ENCODE results near the gene BMS1. TPM values are rescaled to one million over a fixed set of nuclear protein-coding genes. Genes with fewer than 3 reads are reported as not detected.
A peak's percentile ranks its signal among the peaks of the same experiment; 100 is the strongest.
"Not testable (repeated sequence)": the region's sequence is repeated elsewhere in the genome, so short reads cannot be mapped to it uniquely, and the experiment has no call there.

Gene BMS1
- total RNA-seq, 8 experiments from 2014 or later: 10.3 to 27.7 (median 18.7) TPM

DNA sequence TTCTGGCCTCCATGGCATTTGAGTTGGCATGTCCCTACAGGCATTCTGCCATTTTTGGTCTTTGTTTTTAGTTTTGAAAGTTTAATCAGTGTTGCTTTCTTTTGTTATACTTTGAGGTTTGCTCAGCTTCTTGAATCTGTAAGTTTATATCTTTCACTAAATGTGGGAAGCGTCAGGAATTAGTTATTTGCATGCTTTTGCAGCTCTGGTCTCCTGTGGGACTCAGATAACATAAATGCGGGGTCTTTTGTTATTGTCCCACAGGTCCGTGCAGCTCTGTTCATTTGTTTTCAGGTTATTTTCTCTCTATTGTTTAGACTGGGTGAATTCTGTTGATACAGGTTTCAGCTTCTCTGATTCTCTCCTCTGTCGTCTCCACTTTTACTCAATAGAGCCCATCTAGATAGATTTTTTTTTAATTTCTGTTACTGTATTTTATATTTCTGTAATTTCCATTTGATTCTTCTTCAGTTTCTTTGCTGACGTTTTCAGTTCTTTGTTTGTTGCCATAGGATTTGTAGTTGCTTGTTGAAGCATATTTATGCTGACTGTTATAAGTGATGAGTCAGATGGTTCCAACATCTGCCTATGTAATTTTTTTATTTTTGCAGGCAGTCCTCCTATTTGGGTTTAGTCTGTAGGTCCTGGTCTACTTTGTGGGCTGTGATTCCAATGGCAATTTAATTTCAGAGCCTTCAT, 31.5 kb downstream of the BMS1 start:
- 86 to 100% (median 98%) methylated on average over 1 to 5 of the region's 5 CpGs; no CpG with 5 or more reads in 1 of the 10 experiments for WGBS, 10 experiments
- ATAC-seq (replicated peaks in 6 of 8); H3K4me1 ChIP-seq (replicated peaks in 1 of 2); in situ Hi-C loops (cut with MboI; ENCODE audit: low pct_unique_long_range_greater_than_20kb in 2 of 9, low sequenced_read_pairs in 9 of 9, unreplicated experiment in 9 of 9); H3K27ac ChIP-seq; H3K4me3 ChIP-seq: not testable (repeated sequence)

DNA sequence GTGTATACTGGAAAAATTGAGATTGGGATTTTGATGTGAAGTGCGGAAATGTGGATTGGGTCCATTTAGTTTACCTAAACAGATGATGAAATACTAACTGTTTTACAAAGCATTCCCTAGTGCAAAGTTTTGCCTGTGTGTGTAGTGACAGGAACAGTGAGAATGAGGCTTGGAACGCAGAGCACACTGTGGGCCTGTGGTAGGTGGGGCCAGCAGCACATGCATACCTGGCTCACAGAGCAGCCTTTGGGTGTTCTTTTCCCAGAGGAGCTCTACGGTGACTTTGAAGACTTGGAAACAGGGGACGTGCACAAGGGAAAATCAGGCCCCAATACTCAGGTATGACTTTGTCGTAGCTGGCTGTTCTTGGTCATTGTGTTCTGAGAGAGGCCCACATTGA, 33.7 kb downstream of the BMS1 start:
- H3K4me3 ChIP-seq; in situ Hi-C loops (cut with MboI; ENCODE audit: low pct_unique_long_range_greater_than_20kb in 2 of 9, low sequenced_read_pairs in 9 of 9, unreplicated experiment in 9 of 9): not testable (repeated sequence)

DNA sequence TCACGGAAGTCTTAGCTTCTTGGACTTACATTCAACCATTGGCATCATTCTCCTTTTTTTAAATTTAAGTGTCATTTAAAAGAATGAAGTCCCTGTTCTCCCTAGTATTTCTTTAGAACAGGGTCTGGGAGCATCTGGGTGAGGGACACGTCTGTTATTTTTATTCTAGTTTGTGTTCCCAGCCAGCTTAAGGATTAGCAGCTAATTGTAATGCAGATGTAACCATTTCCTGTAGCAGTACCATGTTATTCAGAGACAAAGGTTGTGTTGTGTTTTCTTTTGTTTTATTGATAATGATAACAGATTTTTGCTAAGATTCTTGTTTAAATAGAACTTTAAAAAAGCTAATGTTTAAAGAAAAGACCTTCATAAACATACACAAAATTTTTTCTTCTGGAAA, 34.3 kb downstream of the BMS1 start:
- Histone ChIP-seq H3K4me3 (no peak overlapping the region), H3K27ac (no peak overlapping the region), H3K4me1 (replicated peaks in 1 of 2) (no peaks in the 10 kb centered on the region)
- no peak for ATAC-seq (replicated peaks in 6 of 8)
- 46 to 80% (median 65%) methylated on average over 1 to 2 of the region's 2 CpGs; no CpG with 5 or more reads in 4 of the 10 experiments for WGBS, 10 experiments
- in situ Hi-C loops (cut with MboI; ENCODE audit: low pct_unique_long_range_greater_than_20kb in 2 of 9, low sequenced_read_pairs in 9 of 9, unreplicated experiment in 9 of 9): no loop called here

More for the DNA sequence above, 33.7 kb downstream of the BMS1 start:
- H3K27ac ChIP-seq; H3K4me1 ChIP-seq (replicated peaks in 1 of 2); ATAC-seq (replicated peaks in 6 of 8): not testable (repeated sequence)
- 65 to 100% (median 88%) methylated on average over 1 to 2 of the region's 5 CpGs; no CpG with 5 or more reads in 4 of the 10 experiments for WGBS, 10 experiments

DNA sequence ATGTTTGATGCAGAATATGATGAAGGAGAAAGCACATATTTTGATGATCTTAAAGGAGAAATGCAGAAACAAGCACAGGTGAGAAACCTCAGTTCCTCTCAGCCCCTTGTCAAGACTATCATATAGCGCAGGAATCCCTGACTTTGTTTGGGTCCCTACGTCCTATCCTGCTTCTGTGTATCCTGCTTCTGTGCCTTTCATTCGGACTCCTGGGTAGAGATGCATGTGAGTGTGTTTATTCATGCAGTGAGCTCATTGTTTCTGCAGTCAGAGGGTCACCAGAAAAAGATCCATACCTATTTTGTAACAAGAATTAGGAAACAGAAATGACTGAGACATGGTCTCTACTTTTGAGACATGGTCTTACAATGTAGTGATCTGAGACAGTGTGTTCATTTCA, 34.8 kb downstream of the BMS1 start:
- H3K27ac ChIP-seq; H3K4me3 ChIP-seq; in situ Hi-C loops (cut with MboI; ENCODE audit: low pct_unique_long_range_greater_than_20kb in 2 of 9, low sequenced_read_pairs in 9 of 9, unreplicated experiment in 9 of 9); H3K4me1 ChIP-seq (replicated peaks in 1 of 2); ATAC-seq (replicated peaks in 6 of 8): not testable (repeated sequence)
- WGBS, 10 experiments: 57 to 100% (median 90%) methylated on average over 1 to 3 of the region's 3 CpGs; no CpG with 5 or more reads in 5 of the 10 experiments

DNA sequence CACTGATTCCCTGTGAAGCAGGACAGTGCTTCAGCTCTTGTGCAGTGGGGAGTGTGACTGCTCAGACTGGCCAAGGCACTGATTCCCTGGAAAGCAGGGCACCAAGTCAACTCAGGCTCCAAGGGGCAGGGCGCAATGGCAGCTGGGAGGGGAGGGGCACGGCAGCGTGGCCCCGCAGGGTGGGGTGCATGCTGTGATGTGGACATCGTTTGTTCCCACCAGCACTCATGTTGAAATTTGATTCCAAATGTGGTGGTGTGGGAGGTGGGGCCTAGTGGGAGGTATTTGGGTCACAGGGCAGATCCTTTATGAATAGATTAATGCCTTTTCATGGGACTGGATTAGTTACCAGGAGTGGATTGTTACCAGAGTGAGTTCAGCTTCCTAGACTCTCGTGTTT, 44.2 kb downstream of the BMS1 start:
- H3K4me3 ChIP-seq; H3K27ac ChIP-seq; H3K4me1 ChIP-seq (replicated peaks in 1 of 2); in situ Hi-C loops (cut with MboI; ENCODE audit: low pct_unique_long_range_greater_than_20kb in 2 of 9, low sequenced_read_pairs in 9 of 9, unreplicated experiment in 9 of 9): not testable (repeated sequence)
- peak in 3 of 8 experiments; percentile 24 to 66 (median 45) for ATAC-seq (replicated peaks in 6 of 8)
- WGBS, 10 experiments: no CpG with 5 or more reads among the region's 6 CpGs

DNA sequence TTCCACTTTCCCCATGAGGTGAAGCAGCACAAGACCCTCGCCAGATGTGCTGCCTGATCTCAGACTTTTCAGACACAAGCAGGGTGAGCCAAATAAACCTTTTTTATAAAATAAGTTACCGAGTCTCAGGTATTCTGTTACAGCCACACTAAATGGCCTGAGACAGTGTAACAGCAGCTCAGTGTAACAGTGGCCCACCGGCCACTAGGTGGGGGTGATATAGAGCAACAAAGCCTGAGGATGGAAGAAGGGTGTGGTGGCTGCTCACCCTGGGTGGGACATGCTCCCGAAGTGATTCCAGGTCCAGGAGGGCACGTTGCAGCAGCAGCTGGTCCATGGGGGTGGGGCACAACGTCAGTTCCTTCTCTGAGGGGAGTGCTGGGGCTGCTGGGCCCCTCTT, 44.6 kb downstream of the BMS1 start:
- Histone ChIP-seq H3K27ac (no peak overlapping the region), H3K4me1 (replicated peaks in 1 of 2) (no peaks in the 10 kb centered on the region), H3K4me3 (no peak overlapping the region)
- WGBS, 10 experiments: 20 to 100% (median 48%) methylated on average over 1 to 6 of the region's 6 CpGs; no CpG with 5 or more reads in 5 of the 10 experiments
- in situ Hi-C loops (cut with MboI; ENCODE audit: low pct_unique_long_range_greater_than_20kb in 2 of 9, low sequenced_read_pairs in 9 of 9, unreplicated experiment in 9 of 9): no loop called here
- peak in 2 of 8 experiments; percentile 29 to 67 for ATAC-seq (replicated peaks in 6 of 8)

DNA sequence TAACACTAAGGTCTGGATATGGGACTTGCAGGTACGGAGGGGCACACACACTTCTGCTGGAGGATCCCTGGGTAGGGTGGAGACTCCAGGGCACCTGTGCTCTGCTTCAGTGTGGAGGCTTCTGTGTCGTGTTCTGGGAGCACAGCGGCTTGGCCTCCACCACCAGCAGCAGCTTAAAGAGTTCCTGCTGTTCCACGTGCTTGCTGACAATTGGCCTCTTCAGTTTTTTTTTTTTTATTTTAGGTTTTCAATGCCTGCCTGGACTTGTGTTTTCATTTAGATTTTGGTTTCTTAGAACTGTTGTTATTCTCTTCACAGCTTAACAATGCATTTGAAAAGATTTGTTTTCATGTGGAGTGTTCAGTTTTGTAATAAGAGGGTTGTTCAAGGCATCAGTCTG, 45.8 kb downstream of the BMS1 start:
- H3K4me1 ChIP-seq (replicated peaks in 1 of 2); ATAC-seq (replicated peaks in 6 of 8); H3K4me3 ChIP-seq; H3K27ac ChIP-seq; in situ Hi-C loops (cut with MboI; ENCODE audit: low pct_unique_long_range_greater_than_20kb in 2 of 9, low sequenced_read_pairs in 9 of 9, unreplicated experiment in 9 of 9): not testable (repeated sequence)
- WGBS, 10 experiments: 29 to 100% (median 73%) methylated on average over 1 to 4 of the region's 4 CpGs; no CpG with 5 or more reads in 2 of the 10 experiments

DNA sequence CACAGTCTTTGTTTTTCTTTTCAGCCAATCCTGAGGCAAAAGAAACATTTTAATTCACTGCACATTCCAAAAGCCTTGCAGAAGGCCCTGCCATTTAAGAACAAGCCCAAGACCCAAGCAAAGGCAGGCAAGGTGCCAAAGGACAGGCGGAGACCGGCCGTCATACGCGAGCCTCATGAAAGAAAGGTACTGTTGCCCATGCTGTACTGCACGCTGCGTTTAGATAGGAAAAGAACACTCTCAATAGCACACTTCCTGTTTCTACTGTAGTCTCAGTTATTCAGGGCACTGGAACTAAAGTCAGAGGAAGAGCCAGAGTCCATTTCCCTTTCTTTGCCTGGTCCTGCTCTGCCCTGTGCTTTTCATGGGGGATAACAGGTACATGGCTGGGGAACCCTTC, 47.6 kb downstream of the BMS1 start:
- in situ Hi-C loops (cut with MboI; ENCODE audit: low pct_unique_long_range_greater_than_20kb in 2 of 9, low sequenced_read_pairs in 9 of 9, unreplicated experiment in 9 of 9): no loop called here
- H3K4me1 ChIP-seq (replicated peaks in 1 of 2): no peaks in the 10 kb centered on the region
- ATAC-seq (replicated peaks in 6 of 8): no peak
- H3K27ac ChIP-seq: no peak overlapping the region
- WGBS, 10 experiments: 80 to 100% (median 97%) methylated on average over 1 to 7 of the region's 7 CpGs; no CpG with 5 or more reads in 5 of the 10 experiments
- H3K4me3 ChIP-seq: no peak overlapping the region

DNA sequence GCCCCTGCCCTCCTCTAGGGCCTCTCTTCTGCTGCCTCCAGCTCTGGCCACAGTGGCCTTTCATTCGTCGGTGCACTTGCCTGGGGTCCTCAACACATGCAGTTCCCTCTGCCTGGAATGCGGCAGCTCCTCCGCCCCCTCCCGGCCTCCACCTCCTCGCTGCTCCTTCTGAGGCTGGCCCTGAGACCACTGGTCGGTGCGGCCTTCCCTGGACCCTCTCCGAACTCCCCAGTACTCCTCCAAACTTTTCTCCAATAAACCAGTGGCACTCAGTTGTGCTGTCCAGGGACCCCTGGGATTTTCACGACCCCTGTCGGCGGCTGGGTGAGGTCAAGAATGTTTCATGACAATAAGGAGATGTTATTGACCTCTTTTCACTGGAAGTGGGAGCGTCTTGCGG, 53.5 kb downstream of the BMS1 start:
- H3K4me1 ChIP-seq (replicated peaks in 1 of 2): no peaks in the 10 kb centered on the region
- ATAC-seq (replicated peaks in 6 of 8): no peak
- in situ Hi-C loops (cut with MboI; ENCODE audit: low pct_unique_long_range_greater_than_20kb in 2 of 9, low sequenced_read_pairs in 9 of 9, unreplicated experiment in 9 of 9): no loop called here
- 19 to 77% (median 49%) methylated on average over 2 to 8 of the region's 14 CpGs; no CpG with 5 or more reads in 5 of the 10 experiments for WGBS, 10 experiments
- no peak overlapping the region for H3K27ac ChIP-seq
- no peak overlapping the region for H3K4me3 ChIP-seq

DNA sequence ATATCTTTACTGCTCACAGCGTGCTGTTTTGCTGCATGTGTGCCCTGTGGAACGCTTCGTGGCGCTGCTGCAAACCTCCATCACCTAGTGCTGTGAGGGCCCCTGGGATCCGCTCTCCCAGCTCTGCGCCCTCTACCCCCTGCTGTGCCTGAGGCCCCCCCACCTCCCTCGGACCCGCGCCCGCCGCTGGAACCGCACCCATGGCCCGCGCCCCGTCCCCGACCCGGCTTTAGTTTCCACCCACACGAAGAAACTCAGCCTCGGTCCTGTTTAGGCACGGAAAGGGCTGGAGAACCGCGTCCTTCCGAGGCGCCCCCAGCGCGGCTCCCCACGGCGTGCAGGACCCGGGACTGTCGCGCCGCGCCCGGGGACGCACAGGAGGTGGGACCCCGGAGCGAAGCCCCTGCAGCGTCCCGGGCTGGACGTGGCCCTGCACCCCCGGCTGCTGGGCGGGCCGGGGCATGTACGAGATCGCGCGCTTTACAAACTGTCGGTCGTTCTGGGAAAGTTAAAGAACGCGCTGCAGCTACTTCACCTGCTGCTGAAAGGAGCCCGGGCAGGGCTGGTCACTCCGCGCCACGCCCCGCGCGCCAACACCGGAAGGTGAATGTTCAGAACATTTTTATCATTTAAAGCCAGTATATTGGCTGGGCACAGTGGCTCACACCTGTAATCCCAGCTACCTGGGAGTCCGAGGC, 54.3 kb downstream of the BMS1 start:
- Histone ChIP-seq H3K4me3 (peak overlapping the region in 4 of 5 donors; percentile 14 to 21 (median 16)), H3K4me1 (replicated peaks in 1 of 2) (no peaks in the 10 kb centered on the region), H3K27ac (no peak overlapping the region)
- in situ Hi-C loops (cut with MboI; ENCODE audit: low pct_unique_long_range_greater_than_20kb in 2 of 9, low sequenced_read_pairs in 9 of 9, unreplicated experiment in 9 of 9): no loop called here
- 0 to 53% (median 8%) methylated on average over 2 to 17 of the region's 60 CpGs; no CpG with 5 or more reads in 4 of the 10 experiments for WGBS, 10 experiments
- peak in 7 of 8 experiments; percentile 30 to 87 (median 69) for ATAC-seq (replicated peaks in 6 of 8)

DNA sequence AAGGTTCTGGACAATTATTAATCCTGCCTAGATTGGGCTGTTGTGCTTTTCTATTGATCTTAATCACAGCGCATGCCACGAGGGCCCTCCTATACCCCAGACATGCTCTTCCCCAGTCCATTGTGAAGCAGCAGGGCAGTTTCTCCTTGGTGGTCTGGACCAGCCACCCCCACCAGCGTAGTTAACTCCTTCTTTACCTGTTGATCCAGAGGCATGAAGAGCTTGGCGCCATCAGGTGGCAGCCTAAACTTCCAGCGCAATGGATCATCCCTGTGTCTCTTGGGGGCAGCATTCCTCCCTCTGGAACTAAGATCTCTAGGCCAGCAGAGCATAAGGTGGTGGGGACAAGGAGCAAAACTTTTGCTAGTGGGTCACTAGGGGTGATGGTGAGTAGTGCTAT, 62.2 kb downstream of the BMS1 start:
- in situ Hi-C loops (cut with MboI; ENCODE audit: low pct_unique_long_range_greater_than_20kb in 2 of 9, low sequenced_read_pairs in 9 of 9, unreplicated experiment in 9 of 9); ATAC-seq (replicated peaks in 6 of 8); H3K4me1 ChIP-seq (replicated peaks in 1 of 2); H3K27ac ChIP-seq; H3K4me3 ChIP-seq: not testable (repeated sequence)
- 40 to 75% (median 60%) methylated on average over 1 to 2 of the region's 5 CpGs; no CpG with 5 or more reads in 5 of the 10 experiments for WGBS, 10 experiments

DNA sequence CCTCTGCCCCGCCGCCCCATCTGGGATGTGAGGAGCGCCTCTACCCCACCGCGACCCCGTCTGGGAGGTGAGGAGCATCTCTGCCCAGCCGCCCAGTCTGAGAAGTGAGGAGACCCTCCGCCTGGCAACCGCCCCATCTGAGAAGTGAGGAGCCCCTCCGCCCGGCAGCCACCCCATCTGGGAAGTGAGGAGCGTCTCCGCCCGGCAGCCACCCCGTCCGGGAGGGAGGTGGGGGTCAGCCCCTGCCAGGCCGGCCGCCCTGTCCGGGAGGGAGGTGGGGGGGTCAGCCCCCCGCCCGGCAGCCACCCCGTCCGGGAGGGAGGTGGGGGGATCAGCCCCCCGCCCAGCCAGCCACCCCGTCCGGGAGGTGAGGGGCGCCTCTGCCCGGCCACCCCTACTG, 64.7 kb downstream of the BMS1 start:
- H3K27ac ChIP-seq; in situ Hi-C loops (cut with MboI; ENCODE audit: low pct_unique_long_range_greater_than_20kb in 2 of 9, low sequenced_read_pairs in 9 of 9, unreplicated experiment in 9 of 9); H3K4me3 ChIP-seq; ATAC-seq (replicated peaks in 6 of 8); H3K4me1 ChIP-seq (replicated peaks in 1 of 2): not testable (repeated sequence)
- no CpG with 5 or more reads among the region's 28 CpGs for WGBS, 10 experiments

DNA sequence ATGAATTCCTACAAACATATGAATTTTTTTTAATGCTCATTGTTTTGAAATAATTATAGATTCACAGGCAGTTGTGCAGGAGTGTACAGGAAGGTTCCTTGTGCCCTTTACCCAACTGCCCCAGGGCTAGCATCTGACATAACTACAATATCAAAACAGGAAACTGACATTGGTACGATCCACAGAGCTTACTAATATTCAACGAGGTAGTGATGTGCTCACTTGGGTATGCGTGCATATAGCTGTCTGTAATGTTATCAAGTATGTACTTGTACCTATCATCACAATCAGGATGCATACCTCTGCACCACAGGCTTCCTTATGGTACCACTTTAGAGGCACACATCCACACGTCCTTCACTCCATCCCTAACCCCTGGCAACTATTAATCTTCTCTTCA, 68.3 kb downstream of the BMS1 start:
- 0 to 84% (median 13%) methylated on average over 1 to 4 of the region's 4 CpGs; no CpG with 5 or more reads in 1 of the 10 experiments for WGBS, 10 experiments
- no peak for ATAC-seq (replicated peaks in 6 of 8)
- in situ Hi-C loops (cut with MboI; ENCODE audit: low pct_unique_long_range_greater_than_20kb in 2 of 9, low sequenced_read_pairs in 9 of 9, unreplicated experiment in 9 of 9): loop anchor here in 7 of 9 experiments (25.0 kb wide), 2 partner anchors 236 to 261 kb away; partner anchors contain the start of gene RET (in 1 of the 7)
- H3K4me3 ChIP-seq: no peak overlapping the region
- no peak overlapping the region for H3K27ac ChIP-seq
- H3K4me1 ChIP-seq (replicated peaks in 1 of 2): no peaks in the 10 kb centered on the region
